ENCODE results near the gene CCNL1.
"Not testable (repeated sequence)": the region's sequence is repeated elsewhere in the genome, so short reads cannot be mapped to it uniquely, and the experiment has no call there.

The CCNL1 gene

GRCh38 chr3:157167371-157168042 lies 7.6 kb upstream of the CCNL1 start:
- no peak for DNase-seq

- DNase-seq = no peak
These were observed 6.6 kb upstream of the CCNL1 start for GRCh38 chr3:157166561-157166960.

DNA sequence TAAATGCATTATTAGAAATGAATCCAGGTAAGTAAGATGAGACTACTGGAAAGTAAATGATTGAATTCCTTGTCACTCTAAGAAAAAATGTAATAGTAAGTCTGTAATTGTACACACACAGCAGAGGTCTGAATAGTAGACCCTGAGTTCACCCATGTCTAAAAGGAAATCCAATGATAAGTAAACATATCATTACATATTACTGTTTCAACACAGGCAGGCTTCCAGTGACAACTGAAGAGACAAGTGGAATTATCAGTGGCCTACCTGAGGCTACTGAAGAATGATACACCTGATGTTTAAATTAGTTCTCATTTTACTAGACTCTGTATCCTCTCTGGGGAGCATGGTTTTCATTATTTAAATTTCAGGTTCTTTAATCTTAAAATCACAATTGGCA lies 6.2 kb upstream of the CCNL1 start:
- no peak for DNase-seq

DNA sequence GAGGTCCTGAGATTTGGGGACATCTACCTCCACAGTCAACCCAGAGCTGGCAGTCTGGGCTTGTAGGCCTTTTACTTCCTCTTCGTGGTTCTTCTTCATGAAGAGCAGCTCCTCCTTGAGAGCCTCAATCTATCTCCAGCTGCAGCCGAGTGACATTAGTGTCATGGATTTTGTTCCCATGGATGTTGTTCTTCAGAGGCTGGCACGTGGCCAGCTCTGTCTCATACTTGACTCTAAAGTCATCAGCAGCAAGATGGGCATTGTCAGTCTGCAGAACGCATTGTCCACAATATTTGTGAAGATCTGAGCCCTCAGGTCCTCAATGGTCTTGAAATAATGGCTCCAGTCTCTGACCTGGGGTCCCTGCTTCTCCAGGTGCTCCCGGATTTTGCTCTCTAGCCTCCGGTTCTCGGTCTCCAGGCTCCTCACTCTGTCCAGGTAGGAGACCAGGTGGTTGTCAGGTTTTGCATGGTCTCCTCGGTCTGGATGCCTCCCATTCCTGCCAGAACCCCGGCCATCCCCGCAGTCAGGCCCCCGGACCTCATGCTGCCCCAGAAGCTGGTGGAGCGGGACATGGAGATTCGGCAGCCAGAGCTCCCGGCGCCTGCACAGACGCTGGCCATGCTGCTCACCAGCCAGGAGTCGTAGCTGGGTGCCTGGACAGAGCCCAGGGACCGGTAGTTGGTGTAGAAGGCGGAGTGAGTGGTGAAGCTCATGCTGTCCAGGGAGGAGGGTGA lies 3.4 kb upstream of the CCNL1 start:
- no peak for DNase-seq

GRCh38 chr3:157162620-157163019 lies 2.7 kb upstream of the CCNL1 start:
- DNase-seq = not testable (repeated sequence)

GRCh38 chr3:157160658-157161424 lies 894 bp upstream of the CCNL1 start:
- peak; percentile 28 to 46 (median 35) for DNase-seq

DNA sequence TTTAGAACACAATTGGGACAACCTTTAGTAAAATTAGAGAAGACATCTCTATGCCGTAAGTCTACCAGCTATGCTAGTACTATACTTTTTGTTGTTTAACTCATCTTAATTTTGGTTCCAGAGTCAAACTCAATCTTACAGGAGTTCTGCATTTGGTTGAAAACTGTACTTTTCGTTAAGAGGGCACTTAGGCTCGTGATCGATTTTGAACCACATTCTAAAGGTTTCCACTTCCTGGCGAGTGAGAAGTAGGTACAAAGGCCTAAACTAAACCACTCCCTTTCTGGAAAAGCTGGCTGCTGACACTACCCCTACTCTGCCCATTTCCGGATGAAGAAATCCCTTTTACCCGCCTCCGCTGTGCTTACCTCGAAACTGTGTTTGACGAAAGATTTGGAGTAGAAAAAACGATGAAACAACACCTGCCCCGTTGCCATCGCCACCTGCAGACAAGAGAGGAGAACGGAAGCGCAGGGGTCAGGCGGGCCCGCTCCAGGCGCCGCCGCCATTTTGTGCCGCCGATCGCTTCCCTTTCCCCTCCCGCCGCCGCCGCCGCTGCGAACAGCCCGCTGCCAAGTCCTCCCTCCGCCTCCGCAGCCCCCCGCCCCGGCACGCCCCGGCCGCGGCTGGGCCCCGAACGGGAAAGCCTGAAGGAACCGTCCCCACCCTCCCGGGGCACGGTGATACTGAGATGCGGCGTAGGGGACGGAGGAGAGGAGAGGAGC lies 748 bp downstream of the CCNL1 start:
- DNase-seq = peak; percentile 51 to 69 (median 61)

DNA sequence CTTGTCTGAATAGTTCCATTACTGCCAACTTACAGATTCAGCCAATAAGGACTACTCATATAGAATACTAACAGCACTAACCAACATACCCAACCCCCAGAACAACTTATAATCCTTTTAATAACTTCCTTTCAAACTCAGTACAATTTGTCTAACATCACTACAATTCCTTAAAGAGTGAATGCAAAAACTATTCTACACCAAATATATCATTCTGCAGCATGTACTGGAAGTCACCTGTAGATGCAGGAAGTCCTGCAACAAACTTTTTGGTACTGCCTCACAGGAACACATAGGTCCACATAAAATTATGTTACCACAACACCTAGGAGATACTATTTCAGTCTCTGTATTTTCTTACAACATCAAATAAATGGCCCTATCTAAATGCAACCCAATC lies 2.1 kb downstream of the CCNL1 start:
- DNase-seq = no peak

DNA sequence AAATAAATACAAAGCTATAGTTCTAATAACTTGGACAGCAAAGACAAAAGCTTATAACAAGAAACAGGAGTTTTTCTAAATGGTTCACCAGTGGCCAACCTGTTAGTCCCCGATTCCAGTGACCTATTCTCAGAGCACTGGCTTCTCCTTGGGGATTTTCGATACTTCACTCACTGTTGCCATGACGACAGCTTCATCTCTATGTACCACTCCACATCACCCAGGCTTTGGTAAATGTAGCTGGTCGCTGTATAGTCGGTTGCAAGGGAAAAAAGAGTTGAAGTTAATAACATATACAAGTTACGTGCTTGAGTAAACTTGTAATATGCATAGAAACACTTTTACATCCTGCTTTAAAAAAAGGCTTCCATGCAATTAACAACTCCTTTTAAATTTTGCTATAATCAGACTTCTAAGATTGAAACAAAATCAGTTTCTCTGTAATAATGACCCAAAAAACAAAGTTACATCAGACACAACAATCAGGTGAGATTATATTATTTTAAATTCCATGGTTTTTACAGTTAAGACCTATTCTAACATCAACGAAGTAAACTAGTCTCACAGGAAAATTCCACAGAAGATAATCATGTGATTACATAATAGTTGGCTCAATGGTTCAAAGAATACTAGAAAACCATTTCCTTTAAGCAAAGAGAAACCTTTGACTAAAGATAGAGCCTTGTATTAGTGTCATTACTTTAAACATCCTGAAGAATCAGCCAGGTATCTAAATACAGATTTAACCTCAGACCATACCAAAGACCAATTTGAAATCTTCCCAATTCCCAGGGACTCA lies 2.9 kb downstream of the CCNL1 start:
- DNase-seq = no peak

- no peak for DNase-seq
These were observed 4.4 kb downstream of the CCNL1 start for GRCh38 chr3:157155591-157155990.

- no peak for DNase-seq
These were observed 5.2 kb downstream of the CCNL1 start for GRCh38 chr3:157154563-157155330.

DNA sequence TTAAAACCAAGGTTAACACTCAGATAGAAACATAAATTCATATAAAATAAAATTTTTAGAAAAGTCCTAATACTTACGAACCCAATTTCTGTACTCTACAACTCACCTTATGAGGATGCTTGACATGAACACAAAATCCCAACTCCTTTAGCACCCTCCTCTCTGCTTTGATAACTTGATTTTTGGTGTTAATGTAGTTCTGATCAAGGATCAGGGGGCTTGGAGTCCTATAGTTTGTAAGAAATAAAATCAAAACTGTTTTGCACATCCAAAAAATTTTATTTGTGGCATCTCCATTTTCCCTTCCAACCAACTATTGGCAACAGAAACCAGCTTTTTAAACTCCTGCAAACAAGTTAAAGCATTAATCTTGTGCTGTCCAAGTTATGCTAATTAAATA lies 7.0 kb downstream of the CCNL1 start:
- no peak for DNase-seq

GRCh38 chr3:157152438-157152837 lies 7.5 kb downstream of the CCNL1 start:
- no peak for DNase-seq

- no peak for DNase-seq
These were observed 8.3 kb downstream of the CCNL1 start for GRCh38 chr3:157151627-157152026.

- DNase-seq = no peak
These were observed 8.8 kb downstream of the CCNL1 start for GRCh38 chr3:157151151-157151550.

DNA sequence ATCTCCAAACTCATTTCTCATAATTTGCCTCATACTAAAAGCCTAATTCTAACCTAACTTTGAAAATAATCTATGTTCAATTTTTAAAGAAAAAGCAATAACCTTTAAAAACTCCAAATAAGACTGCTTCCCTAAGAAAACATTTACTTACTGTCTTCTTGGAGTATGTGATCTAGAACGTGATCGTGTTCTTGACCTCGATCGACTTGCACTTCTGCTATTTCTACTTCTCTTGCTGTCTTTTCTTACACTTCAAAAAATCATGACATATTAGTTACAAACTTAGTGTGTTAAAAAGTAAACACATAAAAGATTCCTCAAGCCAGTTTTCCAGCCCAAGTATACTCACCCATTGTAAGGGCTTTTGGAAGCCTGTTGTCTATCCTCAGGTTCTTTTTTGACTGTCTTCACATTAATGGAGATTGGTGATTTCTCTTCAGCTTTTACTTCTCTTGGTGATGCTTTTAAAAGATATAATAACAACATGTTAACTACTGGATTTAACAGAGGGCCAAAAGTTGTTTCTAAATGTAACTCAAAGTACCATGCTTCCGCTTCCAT lies 10.7 kb downstream of the CCNL1 start:
- no peak for DNase-seq

DNA sequence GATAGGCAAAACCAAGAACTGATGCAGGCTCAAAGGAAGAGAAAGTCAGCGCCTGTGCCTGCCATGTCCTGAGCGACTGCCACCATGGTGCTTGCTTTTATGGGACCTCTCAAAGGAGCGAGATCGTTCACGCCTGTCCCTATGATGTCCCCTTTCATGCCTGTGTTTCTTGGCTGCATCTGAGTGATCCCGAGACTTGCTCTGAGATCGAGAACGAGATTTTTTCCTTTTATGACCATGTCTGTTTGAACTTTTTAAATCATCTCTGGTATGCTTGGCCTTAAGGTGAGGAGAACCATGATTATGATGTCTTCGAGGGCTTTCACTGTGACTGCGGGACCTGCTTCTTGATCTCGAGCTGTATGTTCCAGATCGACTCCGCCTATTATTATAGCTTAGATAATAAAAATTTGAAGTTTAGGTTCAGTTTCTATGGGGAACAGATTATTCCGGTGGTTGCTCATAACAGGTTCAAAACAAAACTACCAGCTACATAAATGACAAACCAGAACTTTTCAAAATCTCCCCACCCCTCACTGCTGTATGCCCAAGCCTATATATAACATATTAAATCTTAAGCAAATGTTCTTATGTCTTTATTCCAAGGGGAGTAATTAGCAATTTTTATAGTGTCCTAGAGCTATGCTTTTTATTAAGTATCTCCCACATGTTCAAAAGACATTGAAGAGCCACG lies 11.6 kb downstream of the CCNL1 start:
- DNase-seq = no peak

DNA sequence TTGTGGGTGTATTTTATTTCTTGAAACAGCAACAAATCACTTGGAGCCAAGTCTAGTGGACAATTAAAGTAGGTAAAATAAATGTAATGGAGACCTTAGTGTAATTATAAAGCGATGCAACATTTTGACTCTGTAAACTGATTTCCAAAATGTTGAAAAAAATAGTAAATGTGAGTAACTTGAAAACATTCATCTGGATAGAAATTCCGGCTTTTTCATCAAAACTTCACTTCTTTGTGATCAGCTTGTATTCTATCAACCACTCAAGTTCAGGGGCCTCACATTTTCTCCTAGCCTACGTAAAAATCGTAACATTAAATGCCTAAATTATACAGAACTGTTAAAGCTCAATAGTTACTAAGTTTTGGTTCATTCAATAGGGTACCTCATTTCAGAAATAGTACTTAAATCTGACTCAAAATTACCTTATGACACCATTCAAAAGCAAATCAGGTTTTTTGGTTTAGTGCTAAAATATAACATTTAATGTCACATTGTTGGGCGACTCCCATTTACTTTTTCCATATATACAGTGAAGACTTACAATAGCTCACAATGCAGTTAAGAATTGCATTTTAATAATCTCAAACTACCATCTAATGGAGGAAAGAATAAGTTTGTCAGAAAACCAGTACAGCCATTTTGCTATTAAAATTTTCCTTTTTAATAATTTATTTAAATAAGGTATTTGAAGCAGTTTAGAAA lies 12.7 kb downstream of the CCNL1 start:
- no peak for DNase-seq

- no peak for DNase-seq
These were observed 14.2 kb downstream of the CCNL1 start for GRCh38 chr3:157145606-157146322.

Data from activated CD4-positive, CD25-positive, alpha-beta regulatory T cell (primary cell).